CD8-positive, alpha-beta memory T cell (primary cell): ENCODE data around the gene PIP5K1C. TPM values are rescaled to one million over a fixed set of nuclear protein-coding genes. Genes with fewer than 3 reads are reported as not detected.

Experiments
- CTCF ChIA-PET: fragments of 350-600 bp; sonication (Branson Sonifier 250); formaldehyde crosslinking; loops from one replicate; lab custom pipeline; 2021; ENCODE audit warnings: antibody characterized with exemption; lab: Charles Lee
- POLR2A ChIA-PET: fragments of 350-600 bp; sonication (Branson Sonifier 250); formaldehyde crosslinking; loops from one replicate; lab custom pipeline; 2021; ENCODE audit warnings: antibody characterized with exemption; lab: Charles Lee
- DNase-seq, 5 donors: peaks; one replicate each; pipeline versions ENCODE4 v3.0.0 to v3.0.0-alpha.2; 2020 to 2022; ENCODE audit warnings: mixed read lengths in 1 of 5
- H3K27ac ChIP-seq: one replicate; pipeline ENCODE4 v1.7.0; 2013; ENCODE audit warnings: low read depth, mild to moderate bottlenecking, low read length, moderate library complexity
- H3K27me3 ChIP-seq: 2 replicates; pipeline ENCODE4 v1.7.0; 2013; ENCODE audit warnings: low read length, mild to moderate bottlenecking; ENCODE audit not compliant: insufficient read depth, poor library complexity, severe bottlenecking
- H3K36me3 ChIP-seq: 2 replicates; pipeline ENCODE4 v1.7.0; 2013; ENCODE audit warnings: mild to moderate bottlenecking, low read length, moderate library complexity; ENCODE audit not compliant: insufficient read depth
- H3K4me1 ChIP-seq: 2 replicates; pipeline ENCODE4 v1.7.0; 2013; ENCODE audit warnings: mild to moderate bottlenecking, low read length, moderate library complexity; ENCODE audit not compliant: insufficient read depth
- H3K4me3 ChIP-seq: 2 replicates; pipeline ENCODE4 v1.7.0; 2013; ENCODE audit warnings: mild to moderate bottlenecking, low read length
- H3K9me3 ChIP-seq: 2 replicates; pipeline ENCODE4 v1.7.0; 2013; ENCODE audit warnings: mild to moderate bottlenecking, low read length
- H3K27ac Mint-ChIP-seq, 8 donors: one replicate each; pipeline ENCODE4 v1.8.0; 2020 to 2021; ENCODE audit warnings: mixed read lengths in 8 of 8, mild to moderate bottlenecking in 6 of 8, inconsistent platforms in 3 of 8, moderate library complexity in 3 of 8
- H3K27me3 Mint-ChIP-seq, 2 donors: one replicate each; pipeline ENCODE4 v1.8.0; 2020 to 2021; ENCODE audit warnings: mixed read lengths in 2 of 2, mild to moderate bottlenecking in 1 of 2, moderate library complexity in 1 of 2
- H3K36me3 Mint-ChIP-seq, 3 donors: one replicate each; pipeline ENCODE4 v1.8.0; 2020 to 2021; ENCODE audit warnings: mixed read lengths in 3 of 3, inconsistent platforms in 1 of 3, mild to moderate bottlenecking in 1 of 3
- H3K4me1 Mint-ChIP-seq, 3 donors: one replicate each; pipeline ENCODE4 v1.8.0; 2020 to 2021; ENCODE audit warnings: mixed read lengths in 3 of 3, inconsistent platforms in 1 of 3, mild to moderate bottlenecking in 1 of 3
- H3K4me3 Mint-ChIP-seq, 7 donors: one replicate each; pipeline ENCODE4 v1.8.0; 2020 to 2021; ENCODE audit warnings: mixed read lengths in 7 of 7, mild to moderate bottlenecking in 6 of 7, moderate library complexity in 4 of 7, inconsistent platforms in 2 of 7
- H3K9me3 Mint-ChIP-seq, 5 donors: one replicate each; pipeline ENCODE4 v1.8.0; 2020 to 2022; ENCODE audit warnings: mixed read lengths in 5 of 5, mild to moderate bottlenecking in 3 of 5, moderate library complexity in 2 of 5, inconsistent platforms in 1 of 5
- polyA plus RNA-seq: library from polyadenylated mRNA; unstranded; fragments of 300-500 nt; fragmentation: Illumina TruSeq; gene quantifications from one replicate; pipeline ENCODE4 v1.2.3, GENCODE V29; 2021
- total RNA-seq, 2 experiments: library from RNA; stranded (reverse); gene quantifications; one replicate each; pipeline ENCODE4 v1.2.3, GENCODE V29; 2021

PIP5K1C gene
- total and polyA plus RNA-seq, 3 experiments from 2014 or later, result 16.0 to 27.6 (median 26.9) TPM

DNA sequence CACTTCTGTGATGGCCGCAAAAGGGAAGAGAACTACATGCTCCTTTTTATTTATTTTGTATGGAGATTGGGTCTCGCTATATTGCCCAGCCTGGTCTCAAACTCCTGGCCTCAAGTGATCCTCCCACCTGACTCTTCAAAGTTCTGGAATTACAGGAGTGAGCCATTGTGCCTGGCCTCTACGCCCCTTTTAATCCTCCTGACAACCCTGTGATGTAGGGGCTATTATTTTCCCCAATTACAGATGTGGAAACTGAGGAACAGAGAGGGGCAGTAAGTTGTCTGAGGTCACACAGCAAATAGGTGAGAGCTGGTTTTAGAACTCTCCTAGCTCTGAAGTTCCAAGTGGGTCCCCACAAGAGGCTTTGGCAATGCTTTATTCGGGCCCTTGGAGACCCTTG, 19.6 kb upstream of the PIP5K1C start:
- H3K36me3 Mint-ChIP-seq, result no peaks in the 10 kb centered on the region
- Histone ChIP-seq H3K4me3 (no peak overlapping the region), H3K27me3 (peaks cover 5% of the 10 kb centered on the region), H3K9me3 (no peaks in the 10 kb centered on the region), H3K4me1 (peaks cover 16% of the 10 kb centered on the region), H3K27ac (no peak overlapping the region), H3K36me3 (no peaks in the 10 kb centered on the region)
- ChIA-PET POLR2A (interaction anchor here (0.7 to 1.0 kb wide), 2 partner anchors 102 to 165 kb away, joined by 3 to 4 read pairs; no protein-coding TSS in a partner anchor), CTCF (interaction anchor here (0.6 to 1.5 kb wide), 4 partner anchors 9 to 93 kb away, joined by 3 to 6 read pairs (median 3); partner anchors contain the start of gene MRPL54)
- no peaks in the 10 kb centered on the region for H3K9me3 Mint-ChIP-seq
- H3K27me3 Mint-ChIP-seq, result peaks cover 7 to 20% of the 10 kb centered on the region in 2 donors
- H3K4me1 Mint-ChIP-seq, result peaks cover 9 to 18% (median 13%) of the 10 kb centered on the region in 3 donors
- no peak for DNase-seq
- no peak overlapping the region for H3K27ac Mint-ChIP-seq
- no peak overlapping the region for H3K4me3 Mint-ChIP-seq

DNA sequence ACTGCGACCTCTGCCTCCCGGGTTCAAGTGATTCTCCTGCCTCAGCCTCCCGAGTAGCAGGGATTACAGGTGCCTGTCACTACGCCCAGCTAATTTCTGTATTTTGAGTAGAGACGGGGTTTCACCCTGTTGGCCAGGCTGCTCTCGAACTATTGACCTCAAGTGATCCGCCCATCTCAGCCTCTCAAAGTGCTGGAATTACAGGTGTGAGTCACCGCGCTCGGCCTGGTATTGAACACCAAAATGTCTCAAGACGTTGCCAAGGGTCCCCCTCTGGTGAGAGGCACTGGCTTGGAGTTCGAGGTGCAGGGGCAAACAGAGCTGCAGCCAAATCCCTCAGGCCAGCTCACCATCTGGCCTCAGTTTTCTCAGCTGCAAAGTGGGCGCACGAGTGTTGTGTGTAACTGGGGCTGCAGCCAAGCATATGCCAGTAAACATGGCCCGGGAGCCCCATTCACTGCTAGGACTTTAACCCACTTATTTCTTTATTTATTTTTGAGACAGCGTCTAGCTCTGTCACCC, 15.9 kb upstream of the PIP5K1C start:
- Histone ChIP-seq H3K4me3 (no peak overlapping the region), H3K4me1 (peaks cover 9% of the 10 kb centered on the region), H3K27ac (no peak overlapping the region), H3K36me3 (no peaks in the 10 kb centered on the region), H3K27me3 (peaks cover 5% of the 10 kb centered on the region), H3K9me3 (no peaks in the 10 kb centered on the region)
- peak overlapping the region in 1 of 8 donors; percentile 54 for H3K27ac Mint-ChIP-seq
- H3K27me3 Mint-ChIP-seq, result peaks cover 6 to 11% of the 10 kb centered on the region in 2 donors
- no peak for DNase-seq
- CTCF ChIA-PET, result interaction anchor here (1.6 kb wide), 1 partner anchor 17 kb away, joined by 3 read pairs; the partner anchor contains the start of gene PIP5K1C
- no peaks in the 10 kb centered on the region for H3K36me3 Mint-ChIP-seq
- no peak overlapping the region for H3K4me3 Mint-ChIP-seq
- POLR2A ChIA-PET, result interaction anchor here (0.7 kb wide), 1 partner anchor 45 kb away, joined by 3 read pairs; no protein-coding TSS in a partner anchor
- H3K9me3 Mint-ChIP-seq, result no peaks in the 10 kb centered on the region
- H3K4me1 Mint-ChIP-seq, result peaks cover 3 to 11% (median 7%) of the 10 kb centered on the region in 3 donors

DNA sequence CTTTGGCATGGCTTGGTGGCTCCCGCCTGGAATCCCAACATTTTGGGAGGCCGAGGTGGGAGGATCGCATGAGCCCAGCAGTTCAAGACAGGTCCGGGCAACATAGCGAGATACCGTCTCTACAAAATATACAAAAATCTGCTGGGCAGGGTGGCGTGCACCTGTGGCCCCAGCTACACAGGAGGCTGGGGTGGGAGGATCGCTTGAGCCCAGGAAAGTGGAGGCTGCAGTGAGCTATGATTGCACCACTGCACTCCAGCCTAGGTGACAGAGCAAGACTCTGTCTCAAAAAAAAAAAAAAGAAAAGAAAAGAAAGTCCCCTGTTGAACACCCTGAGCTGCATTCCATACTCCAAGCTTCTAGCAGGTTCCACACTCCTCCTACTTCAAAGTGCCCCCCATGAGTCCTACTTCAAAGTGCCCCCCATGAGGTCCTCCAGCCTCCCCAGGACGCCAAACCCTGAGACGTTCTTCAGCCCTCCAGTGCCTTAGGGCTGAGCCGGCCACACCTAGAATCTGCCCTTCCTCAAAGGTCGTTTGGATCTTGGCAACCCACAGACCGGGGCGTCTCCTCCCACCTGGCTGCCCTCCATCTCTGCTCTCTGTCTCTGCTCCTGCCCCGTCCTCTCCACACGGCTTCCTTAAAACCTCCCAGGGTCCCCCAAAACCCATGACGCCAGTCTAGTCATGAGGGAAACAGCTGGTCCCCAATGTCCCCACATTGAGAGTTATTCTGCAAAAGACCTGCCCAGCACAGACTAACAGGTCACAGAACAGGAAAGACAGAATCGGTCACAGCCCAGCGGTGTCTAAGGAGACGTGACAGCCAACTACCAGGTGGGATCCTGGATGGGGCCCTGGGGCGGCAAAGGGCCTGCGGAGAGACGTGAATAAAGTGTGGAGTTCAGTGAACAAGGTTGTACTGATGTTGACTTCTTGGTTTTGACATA, 12.7 kb upstream of the PIP5K1C start:
- POLR2A ChIA-PET, result no interaction called here
- Histone ChIP-seq H3K4me3 (no peak overlapping the region), H3K36me3 (no peaks in the 10 kb centered on the region), H3K27ac (no peak overlapping the region), H3K27me3 (no peaks in the 10 kb centered on the region), H3K4me1 (no peaks in the 10 kb centered on the region), H3K9me3 (no peaks in the 10 kb centered on the region)
- Mint-ChIP-seq H3K4me3 (no peak overlapping the region), H3K27me3 (peaks cover 7 to 10% of the 10 kb centered on the region in 2 donors), H3K4me1 (peaks cover 0 to 7% (median 5%) of the 10 kb centered on the region in 3 donors), H3K36me3 (no peaks in the 10 kb centered on the region), H3K9me3 (no peaks in the 10 kb centered on the region), H3K27ac (no peak overlapping the region)
- CTCF ChIA-PET, result interaction anchor here (0.8 kb wide), 1 partner anchor 12 kb away, joined by 3 read pairs; no protein-coding TSS in a partner anchor
- DNase-seq, result no peak

DNA sequence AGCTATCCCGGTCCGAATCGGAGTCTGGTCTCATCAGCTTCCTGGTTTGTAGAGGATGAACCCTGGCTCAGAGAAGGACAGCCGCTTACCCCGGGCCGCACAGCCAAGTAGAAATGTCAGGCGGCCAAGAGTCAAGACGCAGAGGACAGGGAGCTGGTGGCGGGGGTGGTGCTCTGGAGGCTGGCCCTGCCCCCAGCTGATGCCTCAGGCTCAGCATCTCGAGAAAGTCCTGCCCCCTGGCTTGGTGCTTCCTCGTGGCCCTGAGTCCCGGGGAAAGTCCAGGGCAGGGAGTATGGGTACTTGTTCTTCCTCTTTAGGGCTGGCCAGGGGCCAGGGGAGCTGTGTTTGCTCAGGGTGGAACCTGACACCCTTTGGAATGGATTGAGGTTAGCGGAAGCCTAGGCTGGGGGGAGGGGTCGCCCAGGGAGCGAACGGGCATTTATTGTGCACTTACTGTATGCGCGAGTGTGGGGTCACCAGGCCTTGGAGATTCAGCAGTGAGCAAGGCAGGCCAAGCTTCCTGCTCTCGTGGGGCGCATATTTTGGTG, 10.1 kb upstream of the PIP5K1C start:
- Histone ChIP-seq H3K9me3 (no peaks in the 10 kb centered on the region), H3K4me3 (no peak overlapping the region), H3K36me3 (no peaks in the 10 kb centered on the region), H3K4me1 (no peaks in the 10 kb centered on the region), H3K27ac (no peak overlapping the region), H3K27me3 (no peaks in the 10 kb centered on the region)
- no peak overlapping the region for H3K27ac Mint-ChIP-seq
- no peaks in the 10 kb centered on the region for H3K36me3 Mint-ChIP-seq
- H3K4me1 Mint-ChIP-seq, result peaks cover 1 to 8% (median 7%) of the 10 kb centered on the region in 3 donors
- ChIA-PET POLR2A (no interaction called here), CTCF (interaction anchor here (1.0 kb wide), 2 partner anchors 22 to 39 kb away, joined by 3 read pairs; no protein-coding TSS in a partner anchor)
- no peak for DNase-seq
- no peaks in the 10 kb centered on the region for H3K9me3 Mint-ChIP-seq
- H3K4me3 Mint-ChIP-seq, result no peak overlapping the region
- peaks cover 10 to 12% of the 10 kb centered on the region in 2 donors for H3K27me3 Mint-ChIP-seq

DNA sequence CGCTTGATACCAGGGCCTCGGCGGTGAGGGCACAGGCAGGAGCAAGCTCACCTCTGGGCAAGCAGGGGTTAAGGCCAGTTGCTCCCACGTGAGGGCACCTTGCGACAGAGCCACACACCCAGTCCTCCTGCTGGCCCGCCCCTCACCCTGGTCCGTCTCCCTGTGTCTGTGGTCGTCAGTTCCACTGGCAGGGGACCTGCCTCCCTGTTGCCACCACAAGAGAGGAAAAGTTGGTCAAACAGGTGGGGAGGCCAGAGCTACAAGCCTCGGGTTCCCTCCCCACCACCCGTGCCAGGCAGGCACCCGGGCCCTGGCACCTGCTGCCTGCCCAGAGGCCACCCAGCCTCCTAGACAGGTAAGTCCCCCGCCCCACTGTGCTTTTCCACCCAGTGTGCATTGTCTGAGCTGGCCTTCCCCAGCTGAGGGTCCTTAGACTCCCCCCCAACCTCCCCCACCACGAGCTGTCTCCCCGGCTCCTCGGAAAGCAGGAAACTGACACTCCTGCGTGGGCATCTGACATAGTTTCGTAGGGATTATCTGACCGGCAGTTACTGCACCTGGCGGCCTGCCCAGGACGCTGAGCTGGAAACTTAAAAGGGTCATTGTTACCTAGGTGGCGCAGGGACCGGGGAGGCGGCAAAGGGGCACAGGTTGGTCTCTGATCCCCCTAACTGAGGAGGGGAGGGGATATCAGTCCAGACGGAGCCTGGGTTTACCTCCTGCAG, 8.1 kb upstream of the PIP5K1C start, which contains the start of gene TJP3:
Gene TJP3, plus strand, starts transcription at position 178 of the 725 bp plus-strand sequence. CDS start 20,049 bp downstream, outside the sequence.
- Mint-ChIP-seq H3K27ac (peak within 1 kb of the TSS in 1 of 8 donors; percentile 17), H3K4me3 (no peak within 1 kb of the TSS), H3K9me3 (no peaks in the 10 kb centered on the region), H3K36me3 (no peaks in the 10 kb centered on the region), H3K27me3 (peaks cover 10 to 13% of the 10 kb centered on the region in 2 donors), H3K4me1 (peaks cover 1 to 7% (median 6%) of the 10 kb centered on the region in 3 donors)
- POLR2A ChIA-PET, result no interaction called here
- H3K36me3 ChIP-seq, result no peaks in the 10 kb centered on the region
- no peaks in the 10 kb centered on the region for H3K4me1 ChIP-seq
- no peaks in the 10 kb centered on the region for H3K9me3 ChIP-seq
- H3K27ac ChIP-seq, result no peak within 1 kb of the TSS
- no peaks in the 10 kb centered on the region for H3K27me3 ChIP-seq
- H3K4me3 ChIP-seq, result no peak within 1 kb of the TSS
- no peak for DNase-seq
- CTCF ChIA-PET, result interaction anchor here (1.0 to 3.7 kb wide), 3 partner anchors 9 to 164 kb away, joined by 3 to 22 read pairs (median 3); no protein-coding TSS in a partner anchor

DNA sequence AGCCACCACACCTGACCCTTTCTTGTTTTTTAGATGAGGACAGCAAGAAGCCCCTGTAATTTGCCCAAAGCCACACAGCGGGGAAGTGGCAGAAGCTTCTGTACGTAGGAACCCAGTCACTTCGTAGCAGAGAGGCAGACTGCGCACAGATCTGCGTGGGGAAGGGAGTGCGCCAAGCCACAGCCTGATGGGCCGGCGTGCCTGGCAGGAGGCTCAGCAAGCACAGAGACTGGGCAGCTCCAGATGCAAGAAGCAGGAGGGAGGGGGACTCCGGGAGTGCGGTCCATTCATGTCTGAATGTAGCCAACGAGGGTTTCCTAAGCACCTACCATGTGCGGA, 7.6 kb upstream of the PIP5K1C start:
- POLR2A ChIA-PET, result no interaction called here
- H3K27ac ChIP-seq, result no peak overlapping the region
- H3K4me3 ChIP-seq, result no peak overlapping the region
- CTCF ChIA-PET, result interaction anchor here (1.8 to 3.7 kb wide), 2 partner anchors 41 to 46 kb away, joined by 10 to 22 read pairs; no protein-coding TSS in a partner anchor
- no peaks in the 10 kb centered on the region for H3K9me3 ChIP-seq
- no peaks in the 10 kb centered on the region for H3K9me3 Mint-ChIP-seq
- no peaks in the 10 kb centered on the region for H3K36me3 Mint-ChIP-seq
- peaks cover 9 to 13% of the 10 kb centered on the region in 2 donors for H3K27me3 Mint-ChIP-seq
- H3K4me1 ChIP-seq, result no peaks in the 10 kb centered on the region
- H3K4me3 Mint-ChIP-seq, result no peak overlapping the region
- H3K36me3 ChIP-seq, result no peaks in the 10 kb centered on the region
- H3K27me3 ChIP-seq, result no peaks in the 10 kb centered on the region
- peak overlapping the region in 1 of 8 donors; percentile 17 for H3K27ac Mint-ChIP-seq
- DNase-seq, result no peak
- H3K4me1 Mint-ChIP-seq, result peaks cover under 1 to 3% (median 1%) of the 10 kb centered on the region in 3 donors

DNA sequence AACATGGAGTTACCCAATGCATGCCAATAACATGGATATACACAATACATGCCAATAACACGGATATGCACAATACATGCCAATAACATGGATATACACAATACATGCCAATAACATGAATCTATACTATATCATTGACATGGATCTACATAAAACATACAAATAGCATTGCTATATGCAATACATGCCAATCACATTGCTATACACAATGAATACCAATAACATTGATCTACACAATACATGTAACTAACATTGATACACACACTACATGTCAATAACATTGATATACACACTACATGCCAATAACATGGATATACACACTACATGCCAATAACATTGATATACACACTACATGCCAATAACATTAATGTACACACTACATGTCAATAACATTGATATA, 932 bp upstream of the PIP5K1C start:
- peaks cover 0 to 2% (median 0%) of the 10 kb centered on the region in 3 donors for H3K36me3 Mint-ChIP-seq
- H3K27ac Mint-ChIP-seq, result peak overlapping the region in 1 of 8 donors; percentile 63
- Histone ChIP-seq H3K9me3 (no peaks in the 10 kb centered on the region), H3K36me3 (no peaks in the 10 kb centered on the region), H3K27ac (no peak overlapping the region), H3K4me3 (no peak overlapping the region), H3K4me1 (peaks cover 9% of the 10 kb centered on the region), H3K27me3 (no peaks in the 10 kb centered on the region)
- no peak for DNase-seq
- CTCF ChIA-PET, result interaction anchor here (1.6 to 2.9 kb wide), 2 partner anchors 28 to 39 kb away, joined by 7 to 12 read pairs; no protein-coding TSS in a partner anchor
- H3K27me3 Mint-ChIP-seq, result peaks cover 1 to 3% of the 10 kb centered on the region in 2 donors
- H3K9me3 Mint-ChIP-seq, result no peaks in the 10 kb centered on the region
- POLR2A ChIA-PET, result interaction anchor here (1.6 kb wide), 1 partner anchor 13 kb away, joined by 3 read pairs; no protein-coding TSS in a partner anchor
- peaks cover 12 to 44% (median 19%) of the 10 kb centered on the region in 3 donors for H3K4me1 Mint-ChIP-seq
- peak overlapping the region in 5 of 7 donors; percentile 59 to 70 (median 64) for H3K4me3 Mint-ChIP-seq
